Endothelial cell of umbilical vein (primary cell): Measurements from ENCODE around the gene ZBTB20. TPM values are rescaled to one million over a fixed set of nuclear protein-coding genes. Genes with fewer than 3 reads are reported as not detected.

Experiments used
- BruUV-seq: library from RNA; stranded (reverse); fragments of 400-500 nt; replicated peaks from 2 replicates; lab custom pipeline; 2021; lab: Mats Ljungman, UMichigan
- CTCF ChIA-PET: fragments of 300-600, 350-600 bp; sonication (Branson Sonifier 250); formaldehyde crosslinking; loops from one replicate; lab custom pipeline; 2021; ENCODE audit warnings: antibody characterized with exemption, inconsistent platforms; lab: Charles Lee
- POLR2A ChIA-PET: fragments of 300-600, 350-600 bp; sonication (Branson Sonifier 250); formaldehyde crosslinking; loops from one replicate; lab custom pipeline; 2021; ENCODE audit warnings: antibody characterized with exemption, inconsistent platforms; lab: Charles Lee
- DNase-seq: peaks from one replicate; pipeline ENCODE4 v3.0.0-alpha.2; 2011; ENCODE audit warnings: low read depth, low spot score
- FAIRE-seq: peaks from 2 replicates; lab custom pipeline; 2011; peaks lifted over from hg19 to GRCh38; lab: Jason Lieb, UNC
- H2AFZ ChIP-seq: 2 replicates; pipeline ENCODE4 v1.6.0; 2012; ENCODE audit warnings: low read depth, low read length, control low read depth, inconsistent platforms
- H3K27ac ChIP-seq: 2 replicates; pipeline ENCODE4 v1.5.1; 2011; ENCODE audit warnings: low read depth, mild to moderate bottlenecking, control low read depth, low read length, moderate library complexity; ENCODE audit not compliant: insufficient read depth
- H3K27me3 ChIP-seq, 2 experiments: 2 replicates each; pipeline versions ENCODE4 v1.6.0 to v1.6.1; 2011; ENCODE audit warnings: low read length in 2 of 2, mixed read lengths in 1 of 2; ENCODE audit not compliant: control insufficient read depth in 2 of 2, insufficient read depth in 2 of 2
- H3K36me3 ChIP-seq, 2 experiments: 2 replicates in 1 of 2; 3 replicates in 1 of 2; pipeline ENCODE4 v1.5.1; 2011; ENCODE audit warnings: low read length in 2 of 2, mild to moderate bottlenecking in 1 of 2, moderate library complexity in 1 of 2; ENCODE audit not compliant: control insufficient read depth in 2 of 2, insufficient read depth in 2 of 2; ENCODE audit errors: extremely low read depth in 1 of 2
- H3K4me1 ChIP-seq: 3 replicates; pipeline ENCODE4 v1.5.1; 2011; ENCODE audit warnings: mild to moderate bottlenecking, low read length; ENCODE audit not compliant: control insufficient read depth, insufficient read depth; ENCODE audit errors: extremely low read depth
- H3K4me2 ChIP-seq: 2 replicates; pipeline ENCODE4 v1.6.1; 2011; ENCODE audit warnings: low read length, control low read depth, mixed read lengths; ENCODE audit not compliant: insufficient read depth
- H3K4me3 ChIP-seq, 3 experiments: fragments of 200-600 bp in 1 of 3; sonication (generic), shearing (Covaris generic) in 1 of 3; replicated peaks in 1 of 3; 2 replicates each; pipeline ENCODE4 v1.5.1; 2011 to 2016; ENCODE audit warnings: control low read depth in 3 of 3, low read length in 3 of 3, mild to moderate bottlenecking in 2 of 3, inconsistent platforms in 1 of 3, low read depth in 1 of 3, moderate library complexity in 1 of 3; ENCODE audit not compliant: insufficient read depth in 1 of 3
- H3K79me2 ChIP-seq: 2 replicates; pipeline ENCODE4 v1.6.0; 2012; ENCODE audit warnings: low read length, inconsistent platforms; ENCODE audit not compliant: control insufficient read depth, insufficient read depth
- H3K9ac ChIP-seq: replicated peaks from 2 replicates; pipeline ENCODE3; 2011; ENCODE audit warnings: low read length, control low read depth; ENCODE audit not compliant: insufficient read depth; ENCODE audit errors: extremely low read depth
- H3K9me1 ChIP-seq: replicated peaks from 3 replicates; pipeline ENCODE4 v1.6.0; 2011; ENCODE audit warnings: mild to moderate bottlenecking, low read length; ENCODE audit not compliant: control insufficient read depth, insufficient read depth; ENCODE audit errors: extremely low read depth
- H3K9me3 ChIP-seq: replicated peaks from 2 replicates; pipeline ENCODE4 v1.5.1; 2012; ENCODE audit warnings: low read length, inconsistent platforms; ENCODE audit not compliant: control insufficient read depth, insufficient read depth
- H4K20me1 ChIP-seq: replicated peaks from 2 replicates; pipeline ENCODE3; 2011; ENCODE audit warnings: mild to moderate bottlenecking, low read length; ENCODE audit not compliant: control insufficient read depth, insufficient read depth; ENCODE audit errors: extremely low read depth
- CTCF ChIP-seq, 2 donors: IDR thresholded peaks; 1 replicate in 1 of 2; 2 replicates in 1 of 2; pipeline ENCODE4 v1.5.1; 2011; ENCODE audit warnings: low read length in 2 of 2, mild to moderate bottlenecking in 2 of 2, moderate library complexity in 2 of 2, control low read depth in 1 of 2, inconsistent platforms in 1 of 2, low read depth in 1 of 2; ENCODE audit not compliant: insufficient read depth in 1 of 2; ENCODE audit errors: extremely low read depth in 1 of 2
- EZH2 ChIP-seq: IDR thresholded peaks from 2 replicates; pipeline ENCODE4 v1.6.1; 2012; ENCODE audit warnings: borderline replicate concordance, low read depth, mild to moderate bottlenecking, moderate library complexity, low read length, inconsistent platforms; ENCODE audit not compliant: severe bottlenecking
- FOS ChIP-seq: IDR thresholded peaks from 2 replicates; pipeline ENCODE4 v1.6.1; 2011; ENCODE audit warnings: mild to moderate bottlenecking, low read length, moderate library complexity, borderline replicate concordance; ENCODE audit not compliant: insufficient read depth
- GATA2 ChIP-seq: IDR thresholded peaks from 2 replicates; pipeline ENCODE4 v1.7.0; 2011; ENCODE audit warnings: low read depth, mild to moderate bottlenecking, moderate library complexity, mixed read lengths, low read length; ENCODE audit not compliant: insufficient read length, insufficient read depth
- JUN ChIP-seq: IDR thresholded peaks from 2 replicates; pipeline ENCODE4 v1.6.1; 2011; ENCODE audit warnings: borderline replicate concordance, low read depth; ENCODE audit not compliant: insufficient read length, insufficient read depth
- MAX ChIP-seq: IDR thresholded peaks from 2 replicates; pipeline ENCODE4 v1.6.1; 2011; ENCODE audit not compliant: insufficient read depth, insufficient read length
- MYC ChIP-seq: IDR thresholded peaks from one replicate; pipeline ENCODE4 v1.6.1; 2011; ENCODE audit warnings: mild to moderate bottlenecking, low read depth, low read length
- POLR2A ChIP-seq: IDR thresholded peaks from 2 replicates; pipeline ENCODE4 v1.6.1; 2012; ENCODE audit warnings: low read depth, mild to moderate bottlenecking, control low read depth, low read length
- POLR2AphosphoS5 ChIP-seq: IDR thresholded peaks from 2 replicates; pipeline ENCODE4 v1.6.1; 2012; ENCODE audit warnings: low read depth, mild to moderate bottlenecking, control low read depth, low read length, moderate library complexity; ENCODE audit not compliant: insufficient read depth
- dilution Hi-C: fragments of 300-500 bp; cut with MboI; formaldehyde crosslinking; loops from one replicate; pipeline ENCODE4 v1.15.0; 2019; ENCODE audit warnings: low sequenced_read_pairs; ENCODE audit not compliant: extremely low pct_ligation_motif_present
- intact Hi-C: fragments of 100-400 bp; cut with micrococcal nuclease; formaldehyde crosslinking; loops from one replicate; pipeline ENCODE4 v1.10.0; 2022
- polyA plus RNA-seq, 4 experiments: library from polyadenylated mRNA; depleted of rRNA in 3 of 4; stranded (reverse) in 3 of 4; unstranded in 1 of 4; fragments of >200 nt; gene quantifications; 2 replicates each; pipeline versions ENCODE4 v1.2.1 to v1.2.3, GENCODE V29; 2011 to 2012; ENCODE audit warnings: missing spikeins in 1 of 4
- total RNA-seq: library from RNA; stranded (reverse); gene quantifications from 2 replicates; pipeline ENCODE4 v1.2.3, GENCODE V29; 2021

ZBTB20 gene
- total and polyA plus RNA-seq, 2 donors (not counting 3 experiments of a cell fraction or from before 2014, with no cell fraction given): 2.1 to 20.5 TPM

- intact Hi-C loops: no loop called here
- BruUV-seq: no TSS peak
- DNase-seq (no peak), FAIRE-seq (no peak)
- H4K20me1 ChIP-seq: peaks cover 4% of the 10 kb centered on the region
- dilution Hi-C loops: no loop called here
- no peak overlapping the region for H3K4me3 ChIP-seq
- no peak overlapping the region for H3K4me2 ChIP-seq
- no peak overlapping the region for H3K27ac ChIP-seq
- H3K9me3 ChIP-seq: no peaks in the 10 kb centered on the region
- no peaks in the 10 kb centered on the region for H3K9me1 ChIP-seq
- H3K9ac ChIP-seq: no peak overlapping the region
- H3K27me3 ChIP-seq: no peaks in the 10 kb centered on the region
- POLR2A ChIA-PET: no interaction called here
- H3K4me1 ChIP-seq: peaks cover 11% of the 10 kb centered on the region
- H3K79me2 ChIP-seq: no peaks in the 10 kb centered on the region
- TF ChIP-seq MYC (no peak), EZH2 (no peak), GATA2 (no peak), JUN (no peak), CTCF (IDR thresholded peaks at IDR 0.05; ENCODE audit: extremely low read depth in 1 of 2, insufficient read depth in 1 of 2, low read depth in 1 of 2, low read length in 2 of 2) (no peak), POLR2AphosphoS5 (no peak), MAX (no peak), FOS (no peak), POLR2A (no peak)
- no peak overlapping the region for H2AFZ ChIP-seq
- no peaks in the 10 kb centered on the region for H3K36me3 ChIP-seq
- CTCF ChIA-PET: interaction anchor here (1.5 to 2.6 kb wide), 2 partner anchors 10 to 19 kb away, joined by 4 to 14 read pairs; no protein-coding TSS in a partner anchor
Measured at GRCh38 chr3:114437897-114438296, 709.2 kb downstream of the ZBTB20 start.
